NK-92 (cell line): Measurements from ENCODE around the gene PLEKHJ1.

Experiments
- DNase-seq: peaks from one replicate; lab custom pipeline; 2025; ENCODE audit not compliant: unreplicated experiment; lab: John Stamatoyannopoulos, UW

The PLEKHJ1 gene

DNA sequence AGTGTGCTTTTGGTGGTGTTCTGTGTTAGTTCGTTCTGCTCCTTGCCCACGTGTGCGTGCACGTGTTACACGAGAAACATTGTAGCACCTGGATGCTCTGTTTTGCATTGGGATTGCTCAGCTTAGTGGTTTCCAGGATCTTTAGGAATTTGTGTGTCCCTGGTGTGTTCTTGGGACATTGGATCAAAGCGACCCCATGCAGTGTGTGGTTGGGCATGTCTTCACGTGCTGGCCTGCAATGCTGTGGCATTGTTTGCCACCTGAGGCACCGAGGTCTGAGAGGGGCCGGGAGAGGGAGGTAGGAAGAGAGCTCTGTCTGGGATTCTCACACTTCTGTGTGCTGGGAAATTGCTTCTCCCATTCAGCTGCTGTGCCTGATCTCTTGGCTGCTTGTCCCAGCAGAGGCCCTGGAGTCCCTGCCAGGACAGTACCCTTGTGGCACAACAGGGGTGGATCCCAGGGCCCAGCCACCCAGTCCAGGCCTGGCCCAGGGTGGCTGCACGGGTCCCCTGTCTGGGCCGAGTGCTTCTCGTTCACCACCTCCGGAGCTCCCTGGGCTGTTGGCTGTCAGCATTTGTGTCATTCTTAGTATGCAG lies 11.3 kb downstream of the PLEKHJ1 start:
- DNase-seq, result no peak

DNA sequence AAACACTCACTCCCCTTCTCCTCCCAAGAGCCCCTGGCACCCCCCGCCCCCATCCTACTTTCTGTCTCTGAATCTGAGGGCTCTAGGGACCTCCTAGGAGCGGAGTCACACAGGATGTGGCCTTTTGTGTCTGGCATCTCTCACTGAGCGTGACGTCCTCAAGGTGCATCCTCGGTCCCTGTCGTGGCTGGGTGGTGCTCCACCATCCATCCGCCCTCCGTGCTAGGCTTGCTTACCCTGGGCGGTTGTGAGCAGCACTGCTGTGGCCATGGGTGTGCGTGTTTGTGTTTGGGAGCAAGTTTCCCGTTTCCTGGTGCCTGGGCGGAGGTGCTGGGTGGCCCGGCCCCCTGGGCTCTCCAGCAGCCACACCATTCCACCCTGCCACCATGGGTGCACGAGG lies 12.2 kb downstream of the PLEKHJ1 start:
- no peak for DNase-seq

DNA sequence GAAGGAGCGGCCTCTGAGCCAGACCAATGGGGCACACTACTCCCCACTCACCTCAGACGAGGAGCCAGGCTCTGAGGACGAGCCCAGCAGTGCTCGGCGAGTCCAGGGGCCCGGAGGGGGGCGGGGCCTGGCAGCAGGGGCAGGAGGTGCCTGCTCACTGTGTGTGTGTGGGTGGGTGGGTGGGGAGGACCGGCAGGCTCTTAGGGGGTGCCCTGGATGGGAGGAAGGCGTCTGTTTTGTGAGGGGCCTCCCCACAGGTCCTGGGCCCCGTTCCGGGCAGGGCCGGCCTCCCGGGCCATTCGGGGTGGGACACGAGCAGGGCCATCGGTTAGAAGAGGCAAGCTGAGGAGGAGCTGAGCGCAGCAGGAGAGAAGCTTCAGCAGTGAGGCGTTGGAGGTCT lies 12.7 kb downstream of the PLEKHJ1 start:
- no peak for DNase-seq

DNA sequence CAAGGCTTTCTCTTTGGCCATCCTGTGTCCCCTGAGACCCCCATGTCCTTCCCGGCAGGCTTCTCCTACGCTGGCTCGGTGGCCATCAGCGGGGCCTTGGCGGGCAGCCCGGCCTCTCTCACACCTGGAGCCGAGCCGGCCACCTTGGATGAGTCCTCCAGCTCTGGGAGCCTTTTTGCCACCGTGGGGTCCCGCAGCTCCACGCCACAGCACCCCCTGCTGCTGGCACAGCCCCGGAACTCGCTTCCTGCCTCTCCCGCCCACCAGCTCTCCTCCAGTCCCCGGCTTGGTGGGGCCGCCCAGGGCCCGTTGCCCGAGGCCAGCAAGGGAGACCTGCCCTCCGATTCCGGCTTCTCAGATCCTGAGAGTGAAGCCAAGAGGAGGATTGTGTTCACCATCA lies 14.2 kb downstream of the PLEKHJ1 start:
- no peak for DNase-seq

DNA sequence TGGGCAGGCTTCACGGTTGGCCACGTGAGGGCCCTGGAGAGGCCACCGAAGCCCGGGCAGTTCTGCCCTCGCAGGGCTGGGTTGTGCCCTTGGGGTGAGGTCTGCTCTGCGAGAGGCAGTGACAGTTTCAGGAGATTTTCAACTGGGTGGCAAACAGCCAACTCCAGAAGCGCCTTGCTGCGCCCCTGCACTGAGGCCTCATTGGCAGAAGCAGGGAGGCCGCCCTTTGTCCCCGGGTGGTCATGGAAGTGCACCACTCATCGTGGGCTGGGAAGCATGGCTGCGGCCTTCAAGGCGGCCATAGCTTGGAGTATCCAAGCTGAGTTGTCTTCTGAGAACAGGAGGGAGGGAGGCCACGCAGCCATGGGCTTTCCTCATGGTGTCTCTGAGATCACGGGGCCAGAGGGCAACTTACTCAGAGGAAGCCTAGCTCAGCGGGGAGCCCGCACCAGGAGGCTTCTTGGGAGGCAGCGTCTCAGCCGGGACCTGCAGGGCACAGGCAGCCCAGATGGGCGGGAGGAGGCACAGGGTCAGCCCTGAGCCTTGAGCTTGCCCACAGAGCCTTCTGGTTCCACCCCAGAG lies 14.8 kb downstream of the PLEKHJ1 start:
- no peak for DNase-seq

DNA sequence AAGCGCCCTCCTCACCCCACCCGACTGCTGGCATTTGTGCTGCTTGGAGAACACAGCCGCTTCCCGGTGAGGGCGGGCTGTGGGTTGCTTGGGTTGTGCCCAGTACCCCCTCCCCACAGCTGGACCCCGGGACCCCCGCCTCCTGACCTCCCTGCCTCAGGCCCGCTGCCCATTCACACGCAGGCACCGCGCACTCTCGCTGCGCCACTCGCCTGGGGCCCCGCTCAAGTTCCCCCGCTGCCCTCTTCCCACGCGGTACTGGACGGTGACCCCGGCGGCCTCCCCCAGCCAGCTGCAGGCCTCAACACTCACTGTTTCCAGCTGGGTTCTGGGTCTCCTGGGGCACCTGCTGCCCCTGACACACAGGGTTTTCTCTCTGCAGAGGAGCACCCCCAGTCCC lies 16.4 kb downstream of the PLEKHJ1 start:
- no peak for DNase-seq

DNA sequence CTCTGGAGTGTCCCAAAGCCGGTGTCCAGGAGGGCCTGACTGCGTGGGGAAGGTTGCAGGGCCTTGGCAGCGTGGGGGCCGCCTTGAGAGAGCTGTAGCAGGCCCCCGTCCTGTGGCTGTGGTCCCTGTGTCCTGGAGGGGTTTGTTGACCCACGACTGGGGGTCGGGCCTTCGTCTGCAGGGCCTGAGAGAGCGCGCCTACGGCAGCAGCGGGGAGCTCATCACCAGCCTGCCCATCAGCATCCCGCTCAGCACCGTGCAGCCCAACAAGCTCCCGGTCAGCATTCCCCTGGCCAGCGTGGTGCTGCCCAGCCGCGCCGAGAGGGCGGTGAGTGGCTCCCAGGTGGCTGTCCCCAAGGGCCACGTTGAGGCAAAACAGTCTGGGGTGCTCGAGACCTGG lies 18.5 kb downstream of the PLEKHJ1 start:
- no peak for DNase-seq

DNA sequence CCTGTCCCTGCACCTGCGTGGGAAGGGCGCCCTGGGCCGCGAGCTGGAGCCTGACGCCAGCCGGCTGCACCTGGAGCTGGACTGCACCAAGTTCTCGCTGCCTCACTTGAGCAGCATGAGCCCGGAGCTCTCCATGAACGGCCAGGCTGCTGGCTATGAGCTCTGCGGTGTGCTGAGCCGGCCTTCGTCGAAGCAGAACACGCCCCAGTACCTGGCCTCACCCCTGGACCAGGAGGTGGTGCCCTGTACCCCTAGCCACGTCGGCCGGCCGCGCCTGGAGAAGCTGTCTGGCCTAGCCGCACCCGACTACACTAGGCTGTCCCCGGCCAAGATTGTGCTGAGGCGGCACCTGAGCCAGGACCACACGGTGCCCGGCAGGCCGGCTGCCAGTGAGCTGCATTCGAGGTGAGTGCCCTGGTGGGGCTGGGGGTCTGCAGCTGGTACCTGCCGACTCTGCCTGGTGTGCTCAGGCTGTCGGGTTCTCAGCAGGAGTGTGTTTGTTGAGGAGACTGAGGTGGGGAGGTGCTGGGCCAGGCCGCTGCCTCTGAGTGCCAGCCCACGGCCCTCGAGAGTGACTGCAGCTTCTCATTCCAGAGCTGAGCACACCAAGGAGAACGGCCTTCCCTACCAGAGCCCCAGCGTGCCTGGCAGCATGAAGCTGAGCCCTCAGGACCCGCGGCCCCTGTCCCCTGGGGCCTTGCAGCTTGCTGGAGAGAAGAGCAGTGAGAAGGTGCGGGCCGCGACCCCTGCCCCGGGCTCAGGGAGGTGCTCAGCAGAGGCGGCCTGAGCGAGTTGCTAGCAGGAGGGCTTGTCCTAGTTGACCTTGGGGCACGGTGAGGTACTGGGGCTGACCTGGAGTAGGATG lies 19.5 kb downstream of the PLEKHJ1 start:
- no peak for DNase-seq

DNA sequence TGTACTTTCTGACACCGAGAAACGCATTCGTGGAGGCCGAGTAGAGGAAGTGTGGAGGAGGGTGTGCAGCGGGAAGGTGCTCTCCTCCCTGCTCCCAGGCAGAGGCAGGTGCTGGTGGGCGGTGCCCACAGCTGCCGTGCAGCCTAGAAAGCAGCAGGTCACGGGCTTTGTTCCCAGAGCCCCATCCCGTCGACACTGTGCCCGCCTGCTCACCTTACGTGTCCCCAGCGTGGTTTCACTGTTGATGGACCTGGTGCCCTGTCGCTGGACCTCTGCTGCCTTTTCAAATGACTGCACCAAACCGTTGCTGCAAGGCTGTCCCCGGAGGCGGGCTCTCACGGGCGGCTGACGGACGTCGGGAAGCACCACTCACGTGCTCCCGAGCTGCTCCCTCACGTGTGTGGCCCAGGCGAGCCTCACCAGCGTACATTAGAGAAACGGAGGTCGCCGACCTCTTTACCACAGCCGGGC lies 20.8 kb downstream of the PLEKHJ1 start:
- DNase-seq, result no peak

DNA sequence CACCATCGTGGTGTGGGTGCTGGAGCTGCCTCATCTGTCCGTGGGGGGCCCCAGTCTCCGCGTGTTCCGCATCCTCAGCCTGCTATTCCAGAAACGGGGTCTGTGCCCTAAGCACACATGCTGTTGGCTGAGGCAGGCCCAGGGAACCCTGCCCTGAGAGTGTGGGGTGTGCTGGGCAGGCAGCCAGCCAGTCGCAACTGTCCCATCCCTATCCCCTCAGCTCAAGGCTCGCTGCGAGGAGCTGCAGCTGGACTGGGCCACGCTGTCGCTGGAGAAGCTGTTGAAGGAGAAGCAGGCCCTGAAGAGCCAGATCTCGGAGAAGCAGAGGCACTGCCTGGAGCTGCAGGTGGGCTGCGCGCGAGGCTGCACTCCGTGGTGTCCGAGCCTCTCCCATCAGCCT lies 21.9 kb downstream of the PLEKHJ1 start:
- DNase-seq, result no peak

DNA sequence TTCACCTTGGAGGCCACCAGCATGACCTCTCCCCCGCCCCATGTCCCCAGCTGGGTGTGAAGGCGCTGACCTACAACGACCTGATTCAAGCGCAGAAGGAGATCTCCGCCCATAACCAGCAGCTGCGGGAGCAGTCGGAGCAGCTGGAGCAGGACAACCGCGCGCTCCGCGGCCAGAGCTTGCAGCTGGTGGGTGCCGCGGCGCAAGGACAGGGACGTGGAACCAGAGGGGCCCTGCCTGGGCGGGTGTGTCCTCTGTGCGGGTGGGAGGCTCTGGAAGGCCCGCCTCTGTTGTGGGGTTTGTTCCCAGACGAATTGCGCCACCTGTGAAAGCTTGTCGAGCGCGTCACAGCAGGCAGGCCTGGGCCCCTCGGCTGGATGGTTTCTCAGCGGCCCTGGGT lies 22.3 kb downstream of the PLEKHJ1 start:
- DNase-seq, result no peak

DNA sequence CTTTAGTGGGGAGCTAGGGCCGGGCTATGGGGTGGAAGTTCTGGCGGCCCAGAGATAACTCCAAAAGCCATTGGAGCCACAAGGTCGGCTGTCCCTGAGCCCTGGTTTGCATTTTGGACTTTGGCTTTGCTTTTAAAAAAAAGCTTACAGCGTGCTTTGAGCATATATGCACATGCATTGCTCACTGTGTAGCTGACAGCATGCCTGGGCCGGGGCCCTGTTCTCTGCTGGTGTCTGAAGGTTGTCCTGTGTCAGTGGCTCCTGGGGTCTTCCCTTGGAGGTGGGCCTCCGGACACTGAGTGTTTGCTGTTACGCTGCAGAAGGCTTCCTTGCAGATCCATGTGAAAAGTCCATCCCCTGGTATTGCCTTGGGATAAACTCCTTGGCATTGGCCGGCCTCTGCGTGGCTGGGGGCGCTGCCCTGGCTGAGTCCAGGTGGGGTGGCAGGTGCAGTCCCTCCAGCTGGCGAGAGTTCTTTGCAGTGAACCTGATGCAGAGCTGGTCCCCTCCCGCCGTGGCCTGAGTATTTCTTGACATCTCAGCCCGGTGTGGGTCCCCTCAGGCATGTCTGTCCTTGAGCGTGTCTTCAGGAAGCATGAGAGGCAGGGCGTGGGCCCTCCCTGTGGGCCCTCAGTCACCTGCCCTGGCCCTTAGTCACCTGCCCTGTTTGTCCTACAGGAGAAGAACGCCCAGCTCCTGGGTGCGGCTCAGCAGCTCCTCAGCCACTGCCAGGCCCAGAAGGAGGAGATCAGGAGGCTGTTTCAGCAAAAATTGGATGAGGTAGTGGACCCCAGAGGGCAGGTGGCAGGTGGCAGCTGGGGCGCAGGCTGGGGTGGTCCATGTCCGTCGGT lies 23.0 kb downstream of the PLEKHJ1 start:
- DNase-seq, result no peak

DNA sequence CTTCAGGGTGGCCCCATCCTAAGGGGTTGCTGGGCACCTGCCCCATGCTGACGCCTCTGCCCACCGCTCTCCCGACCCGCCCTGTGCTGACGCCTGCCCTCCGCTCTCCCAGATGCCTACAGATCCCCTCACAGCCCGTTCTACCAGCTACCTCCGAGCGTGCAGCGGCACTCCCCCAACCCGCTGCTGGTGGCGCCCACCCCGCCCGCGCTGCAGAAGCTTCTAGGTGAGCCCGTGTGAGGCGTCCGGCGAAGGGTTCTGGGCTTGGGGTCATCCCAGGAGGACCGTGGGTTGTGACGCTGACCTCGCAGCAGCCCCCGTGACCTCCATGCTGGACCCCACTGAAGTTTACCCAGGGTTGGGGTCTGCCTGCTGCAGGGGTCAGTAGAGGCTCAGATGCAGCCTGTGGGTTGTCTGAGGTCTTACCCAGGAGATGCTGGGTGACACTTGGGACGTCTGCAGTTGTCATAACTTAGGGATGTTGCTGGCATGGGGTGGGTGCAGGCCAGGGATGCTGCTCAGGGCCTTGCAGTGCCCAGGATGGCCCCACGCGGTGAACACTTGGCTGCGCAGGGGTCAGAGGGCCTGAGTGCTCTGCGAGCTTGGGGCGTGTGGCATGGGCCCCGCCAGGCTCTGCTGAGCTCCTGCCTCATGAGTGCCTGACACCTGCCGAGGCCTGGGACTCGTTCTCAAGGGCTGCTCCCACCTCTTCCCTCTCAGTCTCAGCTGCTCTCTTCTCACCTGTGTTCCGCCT lies 25.0 kb downstream of the PLEKHJ1 start:
- no peak for DNase-seq

DNA sequence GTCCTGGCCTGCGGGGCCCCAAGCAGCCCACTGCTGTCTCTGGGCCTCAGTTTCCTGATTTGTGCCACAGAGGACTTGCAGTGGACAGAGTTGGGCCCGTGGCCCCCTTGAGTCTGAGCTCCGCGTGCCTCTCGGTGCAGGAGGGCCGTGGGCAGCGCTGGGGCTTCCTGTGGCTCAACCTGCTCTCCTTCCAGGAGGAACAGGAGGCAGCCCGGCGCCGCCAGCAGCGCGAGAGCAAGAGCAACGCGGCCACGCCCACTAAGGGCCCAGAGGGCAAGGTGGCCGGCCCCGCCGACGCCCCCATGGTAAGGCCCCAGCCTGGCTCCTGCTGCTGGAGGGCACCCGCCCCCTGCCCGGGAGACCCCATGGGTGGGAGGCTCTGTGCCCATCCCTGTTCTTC lies 25.9 kb downstream of the PLEKHJ1 start:
- DNase-seq, result no peak

DNA sequence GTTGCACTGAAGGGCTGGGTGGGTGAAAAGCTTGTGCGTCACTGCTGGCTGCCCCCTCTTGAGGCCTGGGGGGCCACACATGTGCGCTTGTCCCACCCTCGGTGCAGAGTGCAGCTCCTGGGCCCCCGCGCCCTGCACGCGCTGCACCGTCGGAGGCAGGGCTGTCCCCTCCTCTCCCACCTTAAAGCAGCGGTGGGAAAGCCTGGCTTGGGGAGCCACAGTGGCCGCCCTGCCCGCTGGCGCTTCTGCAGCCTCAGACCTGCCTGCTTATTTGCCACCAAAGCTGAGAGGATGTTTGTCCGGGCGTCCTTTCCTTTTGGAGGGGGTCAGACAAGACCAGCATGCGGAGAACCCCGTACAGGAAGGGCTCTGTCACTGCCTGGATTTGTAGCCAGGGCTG lies 26.7 kb downstream of the PLEKHJ1 start:
- DNase-seq, result no peak

DNA sequence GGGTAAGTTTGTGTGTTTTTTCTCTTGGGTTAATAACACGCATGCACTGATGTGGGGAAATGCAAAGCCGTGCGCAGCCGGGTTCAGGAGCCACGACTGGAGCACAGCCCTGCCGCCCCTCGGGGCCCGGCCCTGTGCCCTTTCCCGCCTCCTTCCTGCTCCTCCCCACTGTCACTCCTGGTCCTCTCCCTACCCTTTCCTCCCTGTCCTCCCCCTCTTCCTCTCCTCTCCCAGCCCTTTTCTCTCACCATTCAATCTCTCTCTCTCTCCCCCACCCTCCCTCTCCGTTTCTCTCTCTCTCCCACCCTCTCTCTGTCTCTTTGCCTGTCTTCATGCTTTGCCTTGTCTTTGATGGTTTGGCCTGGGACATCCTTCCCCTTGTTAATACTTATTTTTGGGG lies 27.2 kb downstream of the PLEKHJ1 start:
- no peak for DNase-seq

DNA sequence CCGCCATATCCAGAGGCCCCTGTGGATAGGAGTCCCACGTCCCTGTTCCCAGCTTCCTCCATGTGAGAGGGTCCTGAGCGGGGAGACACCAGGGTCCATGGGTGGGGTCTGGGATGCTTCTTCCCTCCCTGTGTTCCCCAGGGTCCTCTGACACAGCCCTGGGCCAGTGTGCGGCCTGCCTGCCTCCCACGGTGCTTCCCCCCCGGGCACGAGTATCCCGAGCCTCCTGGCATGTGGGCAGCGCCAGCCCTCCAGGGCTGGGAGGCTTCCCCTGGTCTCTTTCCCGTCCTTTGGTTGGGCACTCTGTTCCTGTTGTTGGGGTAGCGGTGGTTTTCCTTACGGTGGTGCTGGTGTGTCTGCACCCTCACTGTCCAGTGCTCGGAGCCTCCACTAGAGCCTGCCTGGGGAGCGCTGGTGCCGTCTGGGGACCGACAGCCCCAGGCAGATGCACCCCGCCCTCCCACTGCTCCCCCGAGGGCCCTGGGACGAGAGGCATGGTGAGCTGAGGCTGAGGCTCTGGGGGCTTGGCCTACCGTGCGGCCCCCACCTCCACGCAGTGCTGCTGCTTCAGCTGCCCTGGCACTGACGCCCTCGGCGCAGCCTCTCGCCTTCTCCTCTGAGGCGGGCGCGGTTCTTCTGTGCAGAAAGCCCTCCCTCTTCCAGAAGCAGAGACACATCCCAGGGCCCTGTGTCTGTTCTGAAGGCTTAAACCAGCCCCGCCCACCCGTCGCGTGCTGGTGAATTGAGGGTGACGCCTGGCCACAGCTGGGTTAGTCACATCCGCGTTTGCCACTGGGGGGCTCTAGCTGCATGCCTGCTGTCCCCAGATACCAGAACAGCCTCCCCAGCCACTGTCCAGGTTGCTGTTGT lies 27.9 kb downstream of the PLEKHJ1 start:
- no peak for DNase-seq

DNA sequence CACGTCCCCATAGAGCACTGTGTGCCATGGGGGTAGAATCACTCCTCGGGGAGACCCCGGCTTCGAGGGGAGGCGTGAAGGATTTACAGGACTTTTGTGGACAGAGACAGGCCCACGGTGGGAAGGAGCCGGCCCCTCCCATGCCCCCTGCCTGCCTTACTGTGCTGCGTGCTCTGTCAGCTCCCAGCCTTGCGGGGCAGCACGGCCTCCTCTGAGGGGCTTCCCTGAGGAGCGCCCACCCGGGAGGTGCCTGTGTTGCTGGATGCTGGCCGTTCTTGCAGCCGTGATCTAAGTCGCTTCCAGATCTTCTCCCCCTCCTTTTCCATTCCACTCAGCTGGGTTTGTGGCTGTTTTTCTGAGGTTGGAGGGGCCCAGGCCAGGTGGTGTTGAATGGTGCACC lies 29.1 kb downstream of the PLEKHJ1 start:
- DNase-seq, result no peak

DNA sequence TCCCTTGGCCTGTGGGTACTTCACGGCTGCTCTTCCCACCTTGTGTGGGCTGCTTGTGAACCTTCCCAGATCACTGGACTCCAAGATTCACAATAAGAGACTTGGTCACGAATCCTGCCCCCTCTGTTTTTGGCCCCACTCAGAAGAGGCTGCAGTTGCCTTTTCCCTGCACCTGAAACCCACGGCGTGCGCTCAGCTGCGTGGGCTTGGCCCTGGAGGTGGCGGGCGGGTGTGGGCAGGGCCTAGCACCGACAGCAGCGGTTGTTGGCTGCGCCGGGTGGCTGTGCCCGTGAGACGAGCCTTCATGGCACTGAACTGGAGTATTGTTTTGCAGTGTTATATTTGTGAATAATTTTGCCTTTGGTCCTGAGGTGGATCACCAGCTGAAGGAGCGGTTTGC lies 33.8 kb downstream of the PLEKHJ1 start:
- no peak for DNase-seq
